Osteocyte (in vitro differentiated cells): ENCODE results near the gene FGR. TPM values are rescaled to one million over a fixed set of nuclear protein-coding genes. Genes with fewer than 3 reads are reported as not detected.

ENCODE experiments used
- DNase-seq: peaks from one replicate; pipeline ENCODE4 v3.0.0; 2021; ENCODE audit warnings: mixed read lengths; ENCODE audit not compliant: unreplicated experiment; ENCODE audit errors: extremely low spot score
- H3K27ac Mint-ChIP-seq: one replicate; pipeline ENCODE4 v1.8.0; 2021; ENCODE audit warnings: mild to moderate bottlenecking, mixed read lengths; ENCODE audit not compliant: unreplicated experiment
- H3K27me3 Mint-ChIP-seq: one replicate; pipeline ENCODE4 v1.8.0; 2021; ENCODE audit warnings: mixed read lengths; ENCODE audit not compliant: unreplicated experiment
- H3K36me3 Mint-ChIP-seq: one replicate; pipeline ENCODE4 v1.8.0; 2021; ENCODE audit warnings: mixed read lengths; ENCODE audit not compliant: unreplicated experiment
- H3K4me1 Mint-ChIP-seq: one replicate; pipeline ENCODE4 v1.8.0; 2021; ENCODE audit warnings: mixed read lengths; ENCODE audit not compliant: unreplicated experiment
- H3K4me3 Mint-ChIP-seq: one replicate; pipeline ENCODE4 v1.8.0; 2021; ENCODE audit warnings: mild to moderate bottlenecking, moderate library complexity, mixed read lengths; ENCODE audit not compliant: unreplicated experiment
- H3K9me3 Mint-ChIP-seq: one replicate; pipeline ENCODE4 v1.8.0; 2021; ENCODE audit warnings: mixed read lengths; ENCODE audit not compliant: unreplicated experiment
- CTCF ChIP-seq: fragments of 200-600 bp; sonication (generic); IDR thresholded peaks from 2 replicates; pipeline ENCODE4 v1.5.0; 2021; ENCODE audit warnings: antibody characterized with exemption, mild to moderate bottlenecking, moderate library complexity
- total RNA-seq: library from RNA; stranded (reverse); gene quantifications from 2 replicates; pipeline ENCODE4 v1.2.1, GENCODE V29; 2021

The FGR gene
- total RNA-seq, 1 donor from 2014 or later: not detected

- peak; percentile 17 for TF ChIP-seq CTCF
- Mint-ChIP-seq H3K27ac (no peak overlapping the region), H3K36me3 (no peaks in the 10 kb centered on the region), H3K9me3 (no peaks in the 10 kb centered on the region), H3K4me1 (no peaks in the 10 kb centered on the region), H3K4me3 (no peak overlapping the region), H3K27me3 (no peaks in the 10 kb centered on the region)
- no peak for DNase-seq
Measured at GRCh38 chr1:27616441-27616840, 18.5 kb downstream of the FGR start.

- Mint-ChIP-seq H3K4me3 (no peak overlapping the region), H3K27me3 (no peaks in the 10 kb centered on the region), H3K36me3 (no peaks in the 10 kb centered on the region), H3K27ac (no peak overlapping the region), H3K4me1 (no peaks in the 10 kb centered on the region), H3K9me3 (no peaks in the 10 kb centered on the region)
- TF ChIP-seq CTCF: no peak
- DNase-seq: no peak
Measured at GRCh38 chr1:27615346-27616192, 19.4 kb downstream of the FGR start.

GRCh38 chr1:27614625-27615344, 20.2 kb downstream of the FGR start:
- Mint-ChIP-seq H3K9me3 (no peaks in the 10 kb centered on the region), H3K4me3 (no peak overlapping the region), H3K27me3 (no peaks in the 10 kb centered on the region), H3K36me3 (no peaks in the 10 kb centered on the region), H3K4me1 (no peaks in the 10 kb centered on the region), H3K27ac (no peak overlapping the region)
- no peak for DNase-seq
- TF ChIP-seq CTCF: no peak

- H3K4me3 Mint-ChIP-seq: no peak overlapping the region
- no peaks in the 10 kb centered on the region for H3K27me3 Mint-ChIP-seq
- H3K27ac Mint-ChIP-seq: no peak overlapping the region
- H3K9me3 Mint-ChIP-seq: no peaks in the 10 kb centered on the region
- no peak for TF ChIP-seq CTCF
- DNase-seq: no peak
- no peaks in the 10 kb centered on the region for H3K4me1 Mint-ChIP-seq
- no peaks in the 10 kb centered on the region for H3K36me3 Mint-ChIP-seq
Measured at GRCh38 chr1:27614043-27614624, 20.9 kb downstream of the FGR start.

- no peak overlapping the region for H3K4me3 Mint-ChIP-seq
- no peaks in the 10 kb centered on the region for H3K4me1 Mint-ChIP-seq
- H3K9me3 Mint-ChIP-seq: no peaks in the 10 kb centered on the region
- H3K27me3 Mint-ChIP-seq: no peaks in the 10 kb centered on the region
- no peak overlapping the region for H3K27ac Mint-ChIP-seq
- DNase-seq: no peak
- H3K36me3 Mint-ChIP-seq: no peaks in the 10 kb centered on the region
- TF ChIP-seq CTCF: no peak
Measured at GRCh38 chr1:27612718-27613117, 22.3 kb downstream of the FGR start.
